Ascending aorta (tissue), 2 donors: ENCODE measurements around the gene USF1. TPM values are rescaled to one million over a fixed set of nuclear protein-coding genes. Genes with fewer than 3 reads are reported as not detected.

ENCODE experiments used
- DNase-seq, 2 donors: peaks; one replicate each; pipeline ENCODE4 v3.0.0-alpha.2; 2019; ENCODE audit warnings: low spot score in 2 of 2
- H3K27ac ChIP-seq, 2 donors: fragments of 200-600 bp; sonication (generic); one replicate each; pipeline ENCODE4 v1.5.1; 2016 to 2017; ENCODE audit warnings: mild to moderate bottlenecking in 1 of 2
- H3K27me3 ChIP-seq: fragments of 200-600 bp; sonication (generic); one replicate; pipeline ENCODE4 v1.5.1; 2017
- H3K36me3 ChIP-seq, 2 donors: fragments of 200-600 bp; sonication (generic); one replicate each; pipeline ENCODE4 v1.5.1; 2016
- H3K4me1 ChIP-seq, 2 donors: fragments of 200-600 bp; sonication (generic); one replicate each; pipeline ENCODE4 v1.5.1; 2016 to 2017; ENCODE audit warnings: mild to moderate bottlenecking in 1 of 2
- H3K4me3 ChIP-seq, 2 donors: fragments of 200-600 bp; sonication (generic); one replicate each; pipeline ENCODE4 v1.5.1; 2016 to 2017; ENCODE audit warnings: mild to moderate bottlenecking in 1 of 2
- H3K9me3 ChIP-seq, 2 donors: fragments of 200-600 bp; sonication (generic); one replicate each; pipeline ENCODE4 v1.5.1; 2016
- CTCF ChIP-seq, 3 experiments: fragments of 200-600 bp in 2 of 3; fragments of 450-650 bp in 1 of 3; sonication (generic) in 2 of 3; IDR thresholded peaks; one replicate each; pipeline ENCODE4 v1.5.1; 2016 to 2019; ENCODE audit warnings: antibody characterized with exemption in 3 of 3, mild to moderate bottlenecking in 1 of 3, moderate library complexity in 1 of 3
- intact Hi-C: fragments of 100-400 bp; cut with DNase I; formaldehyde crosslinking; loops from one replicate; pipeline ENCODE4 v1.15.1; 2023
- total RNA-seq: library from RNA; depleted of rRNA; stranded (reverse); fragments of >200 nt; gene quantifications from one replicate; pipeline ENCODE4 v1.1.0, GENCODE V29; 2016

Gene USF1
- 68.5 TPM for total RNA-seq

GRCh38 chr1:161045736-161046604 lies at the start of gene USF1:
Gene USF1, minus strand, starts transcription at chr1:161045977. Its CDS starts 2,702 bp downstream, at chr1:161043275.
- intact Hi-C loops, result loop anchor here (1.0 to 10.0 kb wide), 5 partner anchors 51 to 349 kb away; partner anchors contain the start of genes NDUFS2, NIT1, PFDN2 and PPOX
- peak; percentile 79 to 97 for DNase-seq
- TF ChIP-seq CTCF (IDR thresholded peaks at IDR 0.05), result no peak
- Histone ChIP-seq H3K27me3 (no peaks in the 10 kb centered on the region), H3K4me1 (peaks cover 6 to 13% of the 10 kb centered on the region in 2 donors), H3K4me3 (peak within 1 kb of the TSS; percentile 63 to 95), H3K27ac (peak within 1 kb of the TSS; percentile 93 to 96), H3K36me3 (peaks cover 20% of the 10 kb centered on the region in 2 donors), H3K9me3 (no peaks in the 10 kb centered on the region)

GRCh38 chr1:161095230-161095629 lies 49.5 kb upstream of the USF1 start:
- no peak overlapping the region for H3K27ac ChIP-seq
- H3K9me3 ChIP-seq, result no peaks in the 10 kb centered on the region
- intact Hi-C loops, result loop anchor here (5.0 to 10.0 kb wide), 3 partner anchors 98 to 370 kb away; no protein-coding TSS in a partner anchor
- H3K27me3 ChIP-seq, result no peaks in the 10 kb centered on the region
- no peak overlapping the region for H3K4me3 ChIP-seq
- TF ChIP-seq CTCF (IDR thresholded peaks at IDR 0.05), result no peak
- H3K4me1 ChIP-seq, result peaks cover 0 to 15% of the 10 kb centered on the region in 2 donors
- no peaks in the 10 kb centered on the region for H3K36me3 ChIP-seq
- no peak for DNase-seq

- peaks cover 0 to 15% of the 10 kb centered on the region in 2 donors for H3K4me1 ChIP-seq
- DNase-seq, result no peak
- intact Hi-C loops, result loop anchor here (10.0 kb wide), 2 partner anchors 260 to 370 kb away; no protein-coding TSS in a partner anchor
- H3K27ac ChIP-seq, result no peak overlapping the region
- no peak for TF ChIP-seq CTCF (IDR thresholded peaks at IDR 0.05)
- no peaks in the 10 kb centered on the region for H3K36me3 ChIP-seq
- no peaks in the 10 kb centered on the region for H3K9me3 ChIP-seq
- no peaks in the 10 kb centered on the region for H3K27me3 ChIP-seq
- no peak overlapping the region for H3K4me3 ChIP-seq
Measured at GRCh38 chr1:161094481-161094880, 48.7 kb upstream of the USF1 start.

GRCh38 chr1:161092621-161093028 lies 46.8 kb upstream of the USF1 start:
- intact Hi-C loops, result loop anchor here (10.0 kb wide), 2 partner anchors 258 to 368 kb away; no protein-coding TSS in a partner anchor
- no peaks in the 10 kb centered on the region for H3K9me3 ChIP-seq
- H3K4me3 ChIP-seq, result no peak overlapping the region
- H3K27ac ChIP-seq, result no peak overlapping the region
- H3K4me1 ChIP-seq, result peaks cover 0 to 5% of the 10 kb centered on the region in 2 donors
- H3K36me3 ChIP-seq, result no peaks in the 10 kb centered on the region
- no peaks in the 10 kb centered on the region for H3K27me3 ChIP-seq
- no peak for DNase-seq
- TF ChIP-seq CTCF (IDR thresholded peaks at IDR 0.05), result no peak

GRCh38 chr1:161091796-161092507 lies 46.2 kb upstream of the USF1 start:
- H3K27me3 ChIP-seq, result no peaks in the 10 kb centered on the region
- no peaks in the 10 kb centered on the region for H3K9me3 ChIP-seq
- DNase-seq, result peak in 1 of 2 donors; percentile 27
- H3K36me3 ChIP-seq, result no peaks in the 10 kb centered on the region
- intact Hi-C loops, result loop anchor here (10.0 kb wide), 2 partner anchors 257 to 367 kb away; no protein-coding TSS in a partner anchor
- no peak for TF ChIP-seq CTCF (IDR thresholded peaks at IDR 0.05)
- no peaks in the 10 kb centered on the region for H3K4me1 ChIP-seq
- H3K27ac ChIP-seq, result no peak overlapping the region
- H3K4me3 ChIP-seq, result no peak overlapping the region
